ENCODE measurements around the gene ANKIB1. TPM values are rescaled to one million over a fixed set of nuclear protein-coding genes. Genes with fewer than 3 reads are reported as not detected.

ANKIB1 gene
- total RNA-seq, 2 experiments from 2014 or later: 25.3 to 42.3 TPM

- H2AFZ ChIP-seq (ENCODE audit: low read length): no peak overlapping the region
- no peaks in the 10 kb centered on the region for H3K9me2 ChIP-seq (ENCODE audit: insufficient read depth, low read length)
- peaks cover 47% of the 10 kb centered on the region for H3K36me3 ChIP-seq (ENCODE audit: insufficient read depth, low read length)
- intact Hi-C loops (cut with micrococcal nuclease; ENCODE audit: unreplicated experiment): no loop called here
- H3K9me3 ChIP-seq (ENCODE audit: low read length): no peaks in the 10 kb centered on the region
- ChIA-PET CTCF (ENCODE audit: unreplicated experiment) (no interaction called here), POLR2A (no interaction called here)
- DNase-seq (ENCODE audit: low spot score): no peak
- no peaks in the 10 kb centered on the region for H3K4me1 ChIP-seq (ENCODE audit: insufficient read depth, low read length, poor library complexity, severe bottlenecking)
- BruUV-seq (replicated peaks): no TSS peak
- H4K20me1 ChIP-seq (ENCODE audit: insufficient read depth, low read length): no peaks in the 10 kb centered on the region
- no peak overlapping the region for H3K4me2 ChIP-seq (ENCODE audit: low read length)
- no peak overlapping the region for H3K4me3 ChIP-seq (ENCODE audit: low read depth, low read length, poor library complexity, severe bottlenecking)
- no peak for TF ChIP-seq CTCF (conservative IDR thresholded peaks at IDR 0.05; ENCODE audit: low read length)
- H3K79me2 ChIP-seq (ENCODE audit: insufficient read depth, low read depth, low read length): no peaks in the 10 kb centered on the region
- H3K27ac ChIP-seq (ENCODE audit: low read depth, low read length, poor library complexity, severe bottlenecking): no peak overlapping the region
Measured at GRCh38 chr7:92359801-92360200, 114.0 kb downstream of the ANKIB1 start.

GRCh38 chr7:92360387-92360786 is 114.6 kb downstream of the ANKIB1 start:
- H3K79me2 ChIP-seq (ENCODE audit: insufficient read depth, low read depth, low read length): no peaks in the 10 kb centered on the region
- H2AFZ ChIP-seq (ENCODE audit: low read length): no peak overlapping the region
- CTCF ChIA-PET (ENCODE audit: unreplicated experiment): no interaction called here
- no peaks in the 10 kb centered on the region for H3K9me3 ChIP-seq (ENCODE audit: low read length)
- no peaks in the 10 kb centered on the region for H3K4me1 ChIP-seq (ENCODE audit: insufficient read depth, low read length, poor library complexity, severe bottlenecking)
- H3K27ac ChIP-seq (ENCODE audit: low read depth, low read length, poor library complexity, severe bottlenecking): no peak overlapping the region
- no peak for DNase-seq (ENCODE audit: low spot score)
- H3K4me3 ChIP-seq (ENCODE audit: low read depth, low read length, poor library complexity, severe bottlenecking): no peak overlapping the region
- no peak overlapping the region for H3K4me2 ChIP-seq (ENCODE audit: low read length)
- TF ChIP-seq EZH2phosphoT487 (IDR thresholded peaks at IDR 0.05; ENCODE audit: borderline replicate concordance, low read depth, low read length): no peak
- no peak for TF ChIP-seq CTCF (conservative IDR thresholded peaks at IDR 0.05; ENCODE audit: low read length)
- intact Hi-C loops (cut with micrococcal nuclease; ENCODE audit: unreplicated experiment): no loop called here
- H3K9me2 ChIP-seq (ENCODE audit: insufficient read depth, low read length): no peaks in the 10 kb centered on the region
- no TSS peak for BruUV-seq (replicated peaks)
- POLR2A ChIA-PET: interaction anchor here (1.1 kb wide), 1 partner anchor 8 kb away, joined by 3 read pairs; no protein-coding TSS in a partner anchor
- H3K36me3 ChIP-seq (ENCODE audit: insufficient read depth, low read length): peaks cover 45% of the 10 kb centered on the region
- no peaks in the 10 kb centered on the region for H4K20me1 ChIP-seq (ENCODE audit: insufficient read depth, low read length)

- H3K36me3 ChIP-seq (ENCODE audit: insufficient read depth, low read length): peaks cover 47% of the 10 kb centered on the region
- TF ChIP-seq CTCF (conservative IDR thresholded peaks at IDR 0.05; ENCODE audit: low read length) (no peak), EZH2phosphoT487 (IDR thresholded peaks at IDR 0.05; ENCODE audit: borderline replicate concordance, low read depth, low read length) (no peak)
- BruUV-seq (replicated peaks): no TSS peak
- H3K4me1 ChIP-seq (ENCODE audit: insufficient read depth, low read length, poor library complexity, severe bottlenecking): no peaks in the 10 kb centered on the region
- no peaks in the 10 kb centered on the region for H4K20me1 ChIP-seq (ENCODE audit: insufficient read depth, low read length)
- no peak overlapping the region for H2AFZ ChIP-seq (ENCODE audit: low read length)
- H3K9me3 ChIP-seq (ENCODE audit: low read length): no peaks in the 10 kb centered on the region
- no peaks in the 10 kb centered on the region for H3K9me2 ChIP-seq (ENCODE audit: insufficient read depth, low read length)
- CTCF ChIA-PET (ENCODE audit: unreplicated experiment): no interaction called here
- POLR2A ChIA-PET: interaction anchor here (0.7 to 2.1 kb wide), 3 partner anchors 9 to 269 kb away, joined by 3 to 6 read pairs (median 3); no protein-coding TSS in a partner anchor
- no peak for DNase-seq (ENCODE audit: low spot score)
- no peaks in the 10 kb centered on the region for H3K79me2 ChIP-seq (ENCODE audit: insufficient read depth, low read depth, low read length)
- intact Hi-C loops (cut with micrococcal nuclease; ENCODE audit: unreplicated experiment): no loop called here
- no peak overlapping the region for H3K4me2 ChIP-seq (ENCODE audit: low read length)
- H3K4me3 ChIP-seq (ENCODE audit: low read depth, low read length, poor library complexity, severe bottlenecking): no peak overlapping the region
- H3K27ac ChIP-seq (ENCODE audit: low read depth, low read length, poor library complexity, severe bottlenecking): no peak overlapping the region
Measured at GRCh38 chr7:92362131-92362530, 116.4 kb downstream of the ANKIB1 start.

Measured in OCI-LY7 (cell line).